Stimulated activated CD4-positive, alpha-beta T cell treated with anti-CD3 and anti-CD28 coated beads, Interleukin-2, amount 100 ng/mL, for 4 hours (primary cell): ENCODE measurements around the gene TUBD1.
A peak's percentile ranks its signal among the peaks of the same experiment; 100 is the strongest.
"Not testable (repeated sequence)": the region's sequence is repeated elsewhere in the genome, so short reads cannot be mapped to it uniquely, and the experiment has no call there.

Experiments used
- DNase-seq: peaks from one replicate; pipeline ENCODE4 v3.0.0-alpha.2; 2020; ENCODE audit warnings: low read depth

The TUBD1 gene

DNA sequence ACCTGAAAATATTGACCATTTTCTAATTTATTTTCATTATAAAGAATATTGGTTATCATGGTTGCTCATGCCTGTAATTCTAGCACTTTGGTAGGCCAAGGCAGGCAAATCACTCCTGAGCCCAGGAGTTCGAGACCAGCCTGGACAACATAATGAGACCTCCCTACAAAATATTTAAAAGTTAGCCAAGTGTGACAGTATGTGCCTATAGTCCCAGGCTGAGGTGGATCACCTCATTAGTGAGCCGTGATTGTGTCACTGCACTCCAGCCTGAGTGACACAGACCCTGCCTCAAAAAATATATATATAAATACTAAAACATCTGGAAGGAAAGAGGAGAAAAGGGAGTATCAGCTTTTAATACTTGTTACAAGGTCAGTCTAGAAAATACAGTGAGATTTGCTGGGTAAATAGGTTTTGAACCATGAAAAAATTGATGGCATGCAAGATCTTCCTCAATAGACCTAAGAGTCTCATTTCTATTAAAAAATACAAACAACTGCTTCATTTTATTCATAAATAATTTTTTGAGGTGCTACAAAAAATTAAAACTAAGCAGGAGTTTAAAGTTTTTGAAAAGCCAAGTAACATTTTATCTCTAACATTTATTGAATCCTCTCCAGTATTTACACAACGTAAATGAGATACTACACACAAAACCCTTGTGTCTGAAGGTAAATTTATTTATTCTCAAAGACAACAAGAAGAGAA is 47.7 kb downstream of the TUBD1 start:
- DNase-seq = no peak

DNA sequence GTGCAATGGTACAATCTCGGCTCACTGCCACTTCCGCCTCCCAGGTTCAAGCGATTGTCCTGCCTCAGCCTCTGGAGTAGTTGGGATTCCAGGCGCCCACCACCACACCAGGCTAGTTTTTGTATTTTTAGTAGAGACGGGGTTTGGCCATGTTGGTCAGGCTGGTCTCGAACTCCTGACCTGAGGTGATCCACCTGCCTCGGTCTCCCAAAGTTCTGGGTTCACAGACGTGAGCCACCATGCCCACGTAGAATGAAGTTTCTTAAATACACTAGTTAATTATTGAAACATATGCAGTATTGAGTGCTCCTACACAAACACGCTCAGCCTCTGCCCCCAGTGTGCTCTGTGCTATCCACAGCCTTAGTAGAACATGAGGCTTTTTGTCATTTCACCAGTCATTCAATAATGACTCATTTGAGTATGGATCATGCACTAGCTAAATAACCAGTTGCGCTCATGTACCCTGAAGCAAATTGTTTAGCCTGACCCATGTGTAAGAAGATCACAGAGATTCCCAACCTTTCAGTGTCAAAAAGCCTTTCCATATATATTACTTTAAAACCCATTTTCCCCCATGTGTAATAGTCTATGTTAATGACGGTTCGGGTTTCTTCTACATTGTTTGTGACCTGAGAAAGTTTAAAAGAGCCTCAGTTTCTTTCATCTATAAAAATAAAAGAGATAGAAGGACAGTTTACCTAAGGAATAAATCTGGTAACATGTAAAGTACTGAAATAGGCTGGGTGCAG is 49.7 kb downstream of the TUBD1 start:
- peak; percentile 72 for DNase-seq

- DNase-seq = not testable (repeated sequence)
These were observed 50.9 kb downstream of the TUBD1 start for GRCh38 chr17:59841882-59842263.

- not testable (repeated sequence) for DNase-seq
These were observed 51.5 kb downstream of the TUBD1 start for GRCh38 chr17:59841091-59841881.

DNA sequence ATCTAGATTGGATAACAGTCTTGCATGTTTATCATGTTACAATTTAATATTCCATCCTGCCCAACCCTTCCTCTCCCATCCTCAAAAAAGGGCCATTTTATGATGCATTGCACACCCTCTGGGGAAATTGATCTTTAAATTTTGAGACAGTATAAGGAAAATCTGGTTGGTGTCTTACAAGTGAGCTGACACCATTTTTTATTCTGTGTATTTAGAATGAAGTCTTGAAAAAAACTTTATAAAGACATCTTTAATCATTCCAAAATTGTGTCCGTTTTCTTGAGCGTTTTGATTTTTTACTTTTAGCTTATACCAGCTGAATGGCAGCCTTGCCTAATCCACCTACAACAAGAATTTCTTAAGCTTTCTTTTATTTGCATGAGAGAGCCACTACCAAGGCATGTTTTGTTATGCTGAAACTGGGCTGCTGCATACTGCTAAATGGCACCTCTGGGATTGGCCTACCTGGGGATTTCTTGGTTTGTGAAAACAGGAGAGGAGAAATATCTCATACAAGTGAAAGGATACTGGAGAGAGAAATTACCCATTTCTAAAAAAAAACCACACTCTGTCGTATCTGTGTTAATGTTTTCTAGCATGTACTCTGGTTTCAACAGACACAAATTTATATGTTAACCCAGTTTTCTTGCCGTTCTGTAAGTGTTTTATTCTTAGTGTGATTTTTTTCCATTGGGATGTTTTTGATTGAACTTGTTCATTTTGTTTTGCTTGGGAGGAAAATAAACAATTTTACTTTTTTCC is 52.2 kb downstream of the TUBD1 start:
- no peak for DNase-seq

- no peak for DNase-seq
These were observed 53.0 kb downstream of the TUBD1 start for GRCh38 chr17:59839651-59840328.

DNA sequence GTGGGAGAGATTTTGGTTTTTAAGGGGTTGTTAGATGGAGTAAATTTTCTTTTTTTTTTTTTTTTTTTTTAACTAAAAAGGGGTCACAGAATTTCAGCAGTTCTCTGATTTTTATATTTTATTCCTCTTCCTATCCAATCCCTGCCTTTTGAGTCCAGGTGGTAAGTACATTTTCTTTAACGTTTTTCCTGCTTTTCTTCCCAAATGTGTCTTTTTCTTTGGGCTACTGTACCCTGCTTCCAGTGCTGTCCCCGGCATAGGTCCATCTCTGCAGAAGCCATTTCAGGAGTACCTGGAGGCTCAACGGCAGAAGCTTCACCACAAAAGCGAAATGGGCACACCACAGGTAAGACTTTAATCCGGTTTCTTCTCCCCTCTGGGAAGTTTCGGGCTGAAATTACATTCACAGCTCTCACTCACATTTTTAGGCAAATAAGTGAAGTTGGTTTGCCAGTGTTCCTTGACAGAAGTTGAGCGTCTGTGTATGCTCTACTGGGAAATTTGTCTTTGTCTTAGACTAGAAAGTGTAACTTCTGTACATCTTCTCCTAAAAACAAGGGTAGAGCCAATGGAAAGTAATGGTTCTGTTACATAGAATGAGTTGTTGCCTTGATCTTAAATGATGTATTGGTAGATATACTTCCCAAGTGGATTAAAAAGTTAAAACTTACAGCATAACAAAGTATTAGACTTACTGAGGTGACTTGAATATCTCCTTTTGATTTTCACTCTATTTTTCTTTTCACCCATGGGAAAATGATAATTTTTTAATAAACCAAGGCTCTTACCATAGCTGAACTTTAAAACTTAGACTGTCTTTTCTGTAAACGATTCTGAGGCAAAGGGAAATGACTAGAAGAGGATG is 54.5 kb downstream of the TUBD1 start:
- no peak for DNase-seq

DNA sequence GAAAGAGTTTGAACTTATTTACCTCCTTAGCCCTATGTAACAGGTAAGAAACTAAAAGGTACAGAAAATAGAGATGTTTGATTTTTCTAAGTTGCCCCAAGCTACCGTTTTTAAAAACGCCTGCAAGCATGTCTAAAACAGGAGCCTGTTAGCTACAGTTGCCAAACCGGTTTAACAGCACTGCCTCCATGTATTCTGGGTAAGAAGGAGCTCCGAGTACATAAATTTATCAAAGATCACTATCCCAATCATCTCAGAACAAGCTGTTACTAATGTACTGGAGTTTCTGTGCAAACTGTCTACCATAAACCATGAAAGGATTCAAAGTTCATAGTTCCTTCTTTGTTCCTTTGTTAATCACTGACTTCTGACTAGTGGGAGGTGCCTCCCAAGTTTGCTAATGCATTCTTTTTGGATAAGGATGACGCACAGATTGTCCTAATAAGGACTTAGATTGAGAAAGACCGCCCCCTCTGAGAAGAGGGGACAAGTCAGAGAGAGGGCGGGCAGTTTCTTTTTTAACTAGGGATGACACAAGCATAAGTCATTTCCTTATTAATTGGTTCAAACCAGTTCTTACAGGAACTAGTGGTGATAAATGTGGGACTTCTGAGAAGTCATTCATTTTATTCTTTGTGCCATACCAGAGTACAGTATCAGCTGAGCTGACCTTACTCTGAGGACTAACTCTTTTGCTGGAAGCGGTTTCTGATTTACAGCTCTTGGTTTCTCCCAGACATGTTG is 55.3 kb downstream of the TUBD1 start:
- DNase-seq = peak; percentile 75

GRCh38 chr17:59832883-59833379 is 59.8 kb downstream of the TUBD1 start:
- no peak for DNase-seq

- DNase-seq = no peak
These were observed 61.8 kb downstream of the TUBD1 start for GRCh38 chr17:59830846-59831486.

GRCh38 chr17:59830007-59830630 is 62.6 kb downstream of the TUBD1 start:
- DNase-seq = no peak

GRCh38 chr17:59829217-59830006 is 63.3 kb downstream of the TUBD1 start:
- DNase-seq = peak; percentile 61

DNA sequence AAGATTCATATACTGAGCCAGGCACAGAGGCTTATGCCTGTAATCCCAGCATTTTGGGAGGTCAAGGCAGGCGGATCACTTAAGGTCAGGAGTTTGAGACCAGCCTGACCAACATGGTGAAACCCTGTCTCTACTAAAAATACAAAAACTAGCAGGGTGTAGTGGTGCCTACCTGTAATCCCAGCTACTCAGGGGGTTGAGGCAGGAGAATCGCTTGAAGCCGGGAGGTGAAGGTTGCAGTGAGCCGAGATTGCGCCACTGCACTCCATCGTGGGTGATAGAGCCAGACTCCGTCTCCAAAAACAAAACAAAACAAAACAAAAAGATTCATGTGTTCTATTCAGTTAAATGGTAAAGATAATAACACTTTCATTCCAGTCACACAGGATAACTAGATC is 63.9 kb downstream of the TUBD1 start:
- DNase-seq = not testable (repeated sequence)

DNA sequence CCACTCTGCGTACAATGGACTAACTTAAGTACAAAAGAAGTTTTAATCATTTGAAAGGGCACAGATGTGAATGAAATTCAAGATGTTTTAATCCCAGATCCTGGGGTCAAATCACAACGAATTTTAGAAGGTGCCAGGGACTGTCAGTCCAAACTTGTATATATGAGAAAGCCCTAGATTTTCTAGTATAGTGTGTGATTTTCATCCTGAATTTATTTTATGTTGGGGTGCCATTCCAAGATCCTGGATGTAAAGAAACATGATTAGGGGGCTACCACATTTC is 64.3 kb downstream of the TUBD1 start:
- DNase-seq = no peak

GRCh38 chr17:59827721-59828477 is 64.8 kb downstream of the TUBD1 start:
- no peak for DNase-seq

- DNase-seq = no peak
These were observed 65.9 kb downstream of the TUBD1 start for GRCh38 chr17:59826706-59827453.
